AG10803 (cell line): Measurements from ENCODE around the gene IL20RB.

ENCODE experiments used
- DNase-seq: peaks from one replicate; pipeline ENCODE4 v3.0.0; 2010; ENCODE audit warnings: low read depth
- H3K4me3 ChIP-seq: 2 replicates; pipeline ENCODE4 v1.5.1; 2011; ENCODE audit warnings: mild to moderate bottlenecking, low read length, control low read depth
- CTCF ChIP-seq: conservative IDR thresholded peaks from 2 replicates; pipeline ENCODE4 v1.5.1; 2011; ENCODE audit warnings: mild to moderate bottlenecking, low read length, control low read depth, inconsistent platforms

IL20RB gene

GRCh38 chr3:136943436-136943835 lies 14.3 kb upstream of the IL20RB start:
- H3K4me3 ChIP-seq: peak overlapping the region; percentile 7; the same call in 1 of the 2 replicates
- TF ChIP-seq CTCF: no peak
- peak; percentile 52 for DNase-seq

GRCh38 chr3:136946978-136947377 lies 10.8 kb upstream of the IL20RB start:
- H3K4me3 ChIP-seq: no peak overlapping the region
- TF ChIP-seq CTCF: no peak
- DNase-seq: peak; percentile 39

- H3K4me3 ChIP-seq: no peak overlapping the region
- no peak for DNase-seq
- no peak for TF ChIP-seq CTCF
Observed at GRCh38 chr3:136947477-136947876, 10.3 kb upstream of the IL20RB start.

GRCh38 chr3:136949146-136949545 lies 8.6 kb upstream of the IL20RB start:
- no peak for TF ChIP-seq CTCF
- no peak overlapping the region for H3K4me3 ChIP-seq
- DNase-seq: no peak

GRCh38 chr3:136949708-136950107 lies 8.1 kb upstream of the IL20RB start:
- H3K4me3 ChIP-seq: no peak overlapping the region
- DNase-seq: peak; percentile 39
- TF ChIP-seq CTCF: peak; percentile 43

GRCh38 chr3:136950623-136951022 lies 7.2 kb upstream of the IL20RB start:
- TF ChIP-seq CTCF: no peak
- DNase-seq: no peak
- H3K4me3 ChIP-seq: no peak overlapping the region

- TF ChIP-seq CTCF: no peak
- no peak overlapping the region for H3K4me3 ChIP-seq
- peak; percentile 54 for DNase-seq
Observed at GRCh38 chr3:136952292-136952691, 5.5 kb upstream of the IL20RB start.
